SK-N-SH (cell line): Measurements from ENCODE around the gene LMBR1L. TPM values are rescaled to one million over a fixed set of nuclear protein-coding genes. Genes with fewer than 3 reads are reported as not detected.

Experiments
- CHD2 ChIP-seq: fragments of 150-350 bp; IDR thresholded peaks from 2 replicates; pipeline ENCODE4 v1.6.1; 2018; ENCODE audit warnings: low read length; ENCODE audit not compliant: partially characterized antibody
- CTCF ChIP-seq: fragments of 200-600 bp; sonication (generic); IDR thresholded peaks from 2 replicates; pipeline ENCODE4 v1.6.1; 2017; ENCODE audit warnings: antibody characterized with exemption, mild to moderate bottlenecking, moderate library complexity
- ELF1 ChIP-seq: IDR thresholded peaks from 2 replicates; pipeline ENCODE4 v1.4.0; 2012
- FOSL2 ChIP-seq: IDR thresholded peaks from 2 replicates; pipeline ENCODE4 v1.4.0; 2012; ENCODE audit warnings: low read depth, mild to moderate bottlenecking, moderate library complexity, borderline replicate concordance
- FOXJ3 ChIP-seq: sonication (generic); formaldehyde crosslinking; IDR thresholded peaks from 2 replicates; pipeline ENCODE4 v1.5.1; 2020; ENCODE audit warnings: mild to moderate bottlenecking, missing genetic modification reagents
- FOXM1 ChIP-seq: IDR thresholded peaks from 2 replicates; pipeline ENCODE4 v1.4.0; 2012; ENCODE audit warnings: low read depth, mild to moderate bottlenecking
- GATA2 ChIP-seq: sonication (generic); formaldehyde crosslinking; IDR thresholded peaks from 2 replicates; pipeline ENCODE4 v1.5.0; 2020; ENCODE audit warnings: mild to moderate bottlenecking, missing genetic modification reagents
- MAX ChIP-seq: IDR thresholded peaks from 2 replicates; pipeline ENCODE4 v1.4.0; 2012; ENCODE audit warnings: low read depth
- RAD21 ChIP-seq: IDR thresholded peaks from 2 replicates; pipeline ENCODE4 v1.6.1; 2012; ENCODE audit warnings: mild to moderate bottlenecking, low read length
- RCOR1 ChIP-seq: fragments of 150-350 bp; IDR thresholded peaks from 2 replicates; pipeline ENCODE4 v1.6.1; 2017; ENCODE audit warnings: antibody characterized with exemption, low read length
- REST ChIP-seq: IDR thresholded peaks from 2 replicates; pipeline ENCODE4 v1.6.1; 2012; ENCODE audit warnings: mild to moderate bottlenecking, low read depth, low read length, moderate library complexity
- RFX5 ChIP-seq: IDR thresholded peaks from 2 replicates; pipeline ENCODE4 v1.6.1; 2012; ENCODE audit warnings: mild to moderate bottlenecking, improper control_type of control experiment, low read length
- TAF1 ChIP-seq: IDR thresholded peaks from 2 replicates; pipeline ENCODE4 v1.6.1; 2012; ENCODE audit warnings: low read depth, mild to moderate bottlenecking, low read length, moderate library complexity, borderline replicate concordance
- TCF12 ChIP-seq: IDR thresholded peaks from 2 replicates; pipeline ENCODE4 v1.4.0; 2012
- TEAD4 ChIP-seq: IDR thresholded peaks from 2 replicates; pipeline ENCODE4 v1.4.0; 2012; ENCODE audit warnings: mild to moderate bottlenecking, borderline replicate concordance; ENCODE audit not compliant: insufficient read depth
- YY1 ChIP-seq: IDR thresholded peaks from 2 replicates; pipeline ENCODE4 v1.4.0; 2012; ENCODE audit warnings: low read depth, mild to moderate bottlenecking
- polyA plus RNA-seq, 3 experiments: library from polyadenylated mRNA; depleted of rRNA; stranded (reverse); fragments of >200 nt; gene quantifications; 2 replicates each; pipeline ENCODE4 v1.2.3, GENCODE V29; 2012
- TF ChIP-seq, protein P1 (sequence below): fragments of 150-350 bp; IDR thresholded peaks from 2 replicates; pipeline ENCODE4 v1.6.1; 2017; ENCODE audit warnings: antibody characterized with exemption, low read length, low read depth, borderline replicate concordance
- TF ChIP-seq, protein P2 (sequence below): fragments of 150-350 bp; IDR thresholded peaks from 2 replicates; pipeline ENCODE4 v1.6.1; 2016; ENCODE audit warnings: mild to moderate bottlenecking, low read depth, low read length

The LMBR1L gene
- polyA plus RNA-seq, 1 of the 3 experiments (the other 2 are of a cell fraction): 61.4 TPM

DNA sequence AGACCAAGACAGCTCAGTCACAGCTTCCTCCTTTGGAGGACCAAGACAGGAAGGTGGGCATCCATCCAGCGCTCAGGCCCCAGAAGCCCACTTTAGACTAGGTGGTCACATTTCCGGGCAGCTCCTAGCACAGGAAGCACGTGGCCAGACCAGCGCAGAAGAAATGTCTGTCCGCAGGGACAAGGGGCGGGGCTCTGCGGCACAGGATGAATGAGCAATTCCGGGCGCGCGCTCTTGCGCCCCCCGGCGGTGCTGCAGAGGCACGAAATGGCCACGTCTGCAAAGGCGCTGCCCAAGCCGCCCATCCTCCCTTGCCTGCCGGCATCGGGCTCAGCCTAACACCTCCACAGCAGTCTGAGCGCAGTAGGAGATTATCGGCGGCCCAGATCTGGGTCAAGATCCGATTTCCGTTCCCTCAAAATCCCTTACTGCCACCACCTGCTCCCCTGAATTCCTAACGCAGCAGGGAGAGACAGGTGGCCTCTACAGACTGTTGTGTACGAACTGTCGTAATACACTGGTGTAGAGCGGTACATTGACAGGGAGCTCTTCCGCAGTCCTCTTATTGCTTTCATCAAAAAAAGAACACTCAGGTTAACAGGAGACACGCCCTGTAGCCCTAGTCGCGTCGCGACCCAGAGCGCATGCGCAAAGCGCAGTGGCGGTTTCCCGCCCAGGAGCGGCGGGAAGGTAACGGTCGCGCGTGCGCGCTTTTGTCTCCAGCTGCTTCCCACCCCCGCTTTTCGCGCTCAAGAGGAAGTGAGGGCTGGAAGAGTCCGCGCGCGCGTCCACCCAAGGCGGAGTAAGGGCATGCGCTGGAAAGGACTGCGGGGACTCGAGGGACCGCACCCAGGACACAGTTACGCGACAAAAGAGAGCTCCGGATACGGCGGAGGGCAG, 19.8 kb upstream of the LMBR1L start (continued):
- TF ChIP-seq, protein P1, sequence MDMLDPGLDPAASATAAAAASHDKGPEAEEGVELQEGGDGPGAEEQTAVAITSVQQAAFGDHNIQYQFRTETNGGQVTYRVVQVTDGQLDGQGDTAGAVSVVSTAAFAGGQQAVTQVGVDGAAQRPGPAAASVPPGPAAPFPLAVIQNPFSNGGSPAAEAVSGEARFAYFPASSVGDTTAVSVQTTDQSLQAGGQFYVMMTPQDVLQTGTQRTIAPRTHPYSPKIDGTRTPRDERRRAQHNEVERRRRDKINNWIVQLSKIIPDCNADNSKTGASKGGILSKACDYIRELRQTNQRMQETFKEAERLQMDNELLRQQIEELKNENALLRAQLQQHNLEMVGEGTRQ: peak; percentile 36; the same call in 1 of the 2 replicates
- peak; percentile 76; the same call in 1 of the 2 replicates for TF ChIP-seq TAF1
- peak; percentile 87 for TF ChIP-seq CTCF
- TF ChIP-seq RFX5: no peak
- peak; percentile 98 for TF ChIP-seq MAX
- peak; percentile 14; the same call in 1 of the 2 replicates for TF ChIP-seq REST
- TF ChIP-seq ELF1: peak; percentile 66
- TF ChIP-seq TEAD4: no peak
- no peak for TF ChIP-seq RCOR1
- TF ChIP-seq RAD21: peak; percentile 44
- TF ChIP-seq FOSL2: peak; percentile 19; the same call in 1 of the 2 replicates
- TF ChIP-seq, protein P2, sequence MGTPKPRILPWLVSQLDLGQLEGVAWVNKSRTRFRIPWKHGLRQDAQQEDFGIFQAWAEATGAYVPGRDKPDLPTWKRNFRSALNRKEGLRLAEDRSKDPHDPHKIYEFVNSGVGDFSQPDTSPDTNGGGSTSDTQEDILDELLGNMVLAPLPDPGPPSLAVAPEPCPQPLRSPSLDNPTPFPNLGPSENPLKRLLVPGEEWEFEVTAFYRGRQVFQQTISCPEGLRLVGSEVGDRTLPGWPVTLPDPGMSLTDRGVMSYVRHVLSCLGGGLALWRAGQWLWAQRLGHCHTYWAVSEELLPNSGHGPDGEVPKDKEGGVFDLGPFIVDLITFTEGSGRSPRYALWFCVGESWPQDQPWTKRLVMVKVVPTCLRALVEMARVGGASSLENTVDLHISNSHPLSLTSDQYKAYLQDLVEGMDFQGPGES: no peak
- no peak for TF ChIP-seq FOXJ3 (CRISPR knock-in tag)
- TF ChIP-seq GATA2 (CRISPR knock-in tag): no peak
- peak; percentile 37; the same call in 1 of the 2 replicates for TF ChIP-seq FOXM1
- peak; percentile 85 for TF ChIP-seq CHD2
- TF ChIP-seq TCF12: no peak
- TF ChIP-seq YY1: peak; percentile 58
